IPS-18a (cell line): Measurements from ENCODE around the gene GALNTL6.

Source experiments
- H3K27ac ChIP-seq: one replicate; pipeline ENCODE4 v1.5.1; 2013; ENCODE audit warnings: low read length
- H3K27me3 ChIP-seq: one replicate; pipeline ENCODE4 v1.6.1; 2013; ENCODE audit warnings: mild to moderate bottlenecking, low read length; ENCODE audit not compliant: control insufficient read depth, insufficient read depth
- H3K36me3 ChIP-seq: one replicate; pipeline ENCODE4 v1.6.1; 2013; ENCODE audit warnings: low read depth, low read length; ENCODE audit not compliant: control insufficient read depth
- H3K4me1 ChIP-seq: one replicate; pipeline ENCODE4 v1.6.1; 2013; ENCODE audit warnings: low read depth, low read length; ENCODE audit not compliant: control insufficient read depth
- H3K4me3 ChIP-seq: one replicate; pipeline ENCODE4 v1.5.1; 2013; ENCODE audit warnings: low read length
- H3K9ac ChIP-seq: one replicate; pipeline ENCODE4 v1.6.1; 2013; ENCODE audit warnings: mild to moderate bottlenecking, low read length, moderate library complexity
- H3K9me3 ChIP-seq: one replicate; pipeline ENCODE4 v1.6.1; 2013; ENCODE audit warnings: low read depth, low read length; ENCODE audit not compliant: control insufficient read depth

The GALNTL6 gene

DNA sequence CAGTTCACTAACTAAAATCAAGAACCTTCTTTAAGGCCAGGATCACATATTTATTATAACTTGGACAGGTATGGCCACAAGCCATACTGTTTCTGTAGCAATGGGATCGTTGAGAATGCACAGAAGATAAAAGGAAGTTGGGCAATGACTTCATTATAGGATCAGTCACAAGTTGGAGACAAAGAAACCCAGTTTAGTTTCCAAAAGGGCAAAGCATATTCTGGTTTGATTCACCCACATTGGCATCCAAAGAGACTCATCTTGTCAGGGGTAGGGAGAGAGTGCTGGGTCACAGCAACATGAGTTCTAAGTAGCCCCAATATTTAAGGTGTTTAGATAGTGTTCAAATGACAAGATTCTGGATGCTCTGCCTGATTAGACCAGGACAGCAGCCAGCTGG is 1038.3 kb downstream of the GALNTL6 start:
- no peaks in the 10 kb centered on the region for H3K27me3 ChIP-seq
- no peaks in the 10 kb centered on the region for H3K4me1 ChIP-seq
- no peak overlapping the region for H3K4me3 ChIP-seq
- H3K36me3 ChIP-seq: no peaks in the 10 kb centered on the region
- H3K27ac ChIP-seq: no peak overlapping the region
- H3K9ac ChIP-seq: no peak overlapping the region
- no peaks in the 10 kb centered on the region for H3K9me3 ChIP-seq

- Histone ChIP-seq H3K9me3 (no peaks in the 10 kb centered on the region), H3K9ac (no peak overlapping the region), H3K27me3 (no peaks in the 10 kb centered on the region), H3K4me3 (no peak overlapping the region), H3K36me3 (no peaks in the 10 kb centered on the region), H3K27ac (no peak overlapping the region), H3K4me1 (no peaks in the 10 kb centered on the region)
These were observed 1043.8 kb downstream of the GALNTL6 start for GRCh38 chr4:172857026-172857425.

DNA sequence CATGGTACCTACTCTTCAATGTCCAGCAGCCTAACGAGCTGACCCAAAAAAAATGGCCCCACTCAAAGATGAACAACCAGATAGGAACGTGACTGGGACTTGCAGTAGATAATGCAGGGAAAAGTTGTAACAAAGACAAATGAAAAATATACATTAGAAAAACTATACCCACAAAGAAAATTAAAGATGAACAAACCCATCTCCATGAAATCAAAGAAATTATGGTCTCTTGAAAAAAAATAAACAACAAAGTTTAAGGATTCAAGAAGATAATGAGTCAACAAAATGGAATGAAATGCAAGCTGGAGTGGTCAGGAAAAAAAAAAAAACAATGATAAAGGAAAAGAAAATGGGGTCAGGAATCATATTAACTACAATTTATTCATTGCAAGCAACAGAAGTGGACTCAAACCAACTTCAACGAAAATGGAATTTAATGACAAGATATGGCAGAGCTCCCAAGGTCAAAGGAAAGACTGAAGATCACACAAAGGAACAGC is 1045.6 kb downstream of the GALNTL6 start:
- H3K4me3 ChIP-seq: no peak overlapping the region
- H3K4me1 ChIP-seq: no peaks in the 10 kb centered on the region
- H3K27ac ChIP-seq: no peak overlapping the region

DNA sequence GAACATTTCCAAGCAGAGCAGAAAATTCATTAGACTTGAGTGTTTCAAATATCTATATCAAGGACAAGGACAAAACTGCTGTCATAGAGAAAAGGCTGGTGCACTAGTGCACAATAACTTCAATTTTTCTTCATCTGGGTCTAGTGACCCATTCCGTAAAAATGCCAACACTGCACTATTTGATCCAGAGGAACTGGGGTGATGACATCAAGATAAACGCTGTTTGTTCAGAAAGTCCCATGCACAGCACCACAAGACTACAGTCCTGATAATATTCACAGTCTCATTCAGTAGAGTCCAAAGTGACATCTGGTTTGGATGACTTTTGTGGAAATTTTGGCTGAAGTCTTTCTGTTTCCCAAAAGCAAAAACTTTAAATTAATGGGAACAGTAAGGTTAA is 1051.9 kb downstream of the GALNTL6 start:
- Histone ChIP-seq H3K27ac (no peak overlapping the region), H3K9ac (no peak overlapping the region), H3K4me3 (no peak overlapping the region), H3K36me3 (no peaks in the 10 kb centered on the region), H3K4me1 (peaks cover 5% of the 10 kb centered on the region), H3K9me3 (no peaks in the 10 kb centered on the region), H3K27me3 (no peaks in the 10 kb centered on the region)

More for the DNA sequence above, 1045.6 kb downstream of the GALNTL6 start:
- Histone ChIP-seq H3K9ac (no peak overlapping the region), H3K36me3 (no peaks in the 10 kb centered on the region), H3K27me3 (no peaks in the 10 kb centered on the region), H3K9me3 (no peaks in the 10 kb centered on the region)

GRCh38 chr4:172865531-172866127 is 1052.4 kb downstream of the GALNTL6 start:
- Histone ChIP-seq H3K9me3 (no peaks in the 10 kb centered on the region), H3K36me3 (no peaks in the 10 kb centered on the region), H3K9ac (no peak overlapping the region), H3K4me3 (no peak overlapping the region), H3K4me1 (peaks cover 5% of the 10 kb centered on the region), H3K27ac (no peak overlapping the region), H3K27me3 (no peaks in the 10 kb centered on the region)

DNA sequence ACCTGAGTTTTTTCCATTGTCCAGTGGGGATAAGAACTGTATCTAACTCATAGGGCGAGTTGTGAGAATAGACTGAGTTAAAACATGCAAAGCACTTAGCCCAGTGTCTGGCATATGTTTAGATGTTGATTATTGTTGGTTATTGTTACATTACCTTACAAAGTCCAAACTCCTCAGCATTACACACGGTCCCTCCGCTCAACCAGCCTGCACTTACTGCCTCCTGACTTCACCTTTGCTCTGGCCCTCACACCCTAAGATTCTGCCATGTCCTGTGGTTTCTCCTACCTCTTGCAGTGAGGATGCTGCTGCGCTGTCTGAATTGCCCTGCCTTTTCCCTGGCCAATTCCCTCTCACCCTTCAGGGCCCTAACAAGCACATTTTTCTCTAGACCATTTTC is 1053.2 kb downstream of the GALNTL6 start:
- no peak overlapping the region for H3K9ac ChIP-seq
- no peaks in the 10 kb centered on the region for H3K27me3 ChIP-seq
- H3K4me1 ChIP-seq: peaks cover 5% of the 10 kb centered on the region
- no peak overlapping the region for H3K4me3 ChIP-seq
- no peaks in the 10 kb centered on the region for H3K9me3 ChIP-seq
- H3K27ac ChIP-seq: no peak overlapping the region
- no peaks in the 10 kb centered on the region for H3K36me3 ChIP-seq

DNA sequence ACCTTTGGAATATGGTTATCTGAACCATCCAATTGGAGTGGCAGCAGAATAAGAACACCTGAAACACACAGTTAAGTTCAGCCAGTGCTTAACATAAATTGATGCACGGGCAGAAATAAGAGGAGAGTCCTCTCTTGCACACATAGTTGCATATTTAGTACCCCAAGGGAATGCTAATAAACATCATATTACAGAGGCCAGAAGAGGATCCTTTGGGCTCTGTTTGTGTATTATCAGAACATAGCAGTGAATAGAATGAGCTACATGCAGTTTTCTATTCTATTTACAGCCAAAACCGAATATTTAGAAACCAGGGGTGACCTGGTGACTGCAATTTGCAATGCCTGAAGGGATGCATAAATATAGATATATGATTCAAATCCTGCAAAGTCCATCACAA is 1054.6 kb downstream of the GALNTL6 start:
- H3K4me1 ChIP-seq: peaks cover 11% of the 10 kb centered on the region
- H3K4me3 ChIP-seq: no peak overlapping the region
- no peaks in the 10 kb centered on the region for H3K36me3 ChIP-seq
- no peaks in the 10 kb centered on the region for H3K27me3 ChIP-seq
- no peaks in the 10 kb centered on the region for H3K9me3 ChIP-seq
- H3K9ac ChIP-seq: no peak overlapping the region
- no peak overlapping the region for H3K27ac ChIP-seq

DNA sequence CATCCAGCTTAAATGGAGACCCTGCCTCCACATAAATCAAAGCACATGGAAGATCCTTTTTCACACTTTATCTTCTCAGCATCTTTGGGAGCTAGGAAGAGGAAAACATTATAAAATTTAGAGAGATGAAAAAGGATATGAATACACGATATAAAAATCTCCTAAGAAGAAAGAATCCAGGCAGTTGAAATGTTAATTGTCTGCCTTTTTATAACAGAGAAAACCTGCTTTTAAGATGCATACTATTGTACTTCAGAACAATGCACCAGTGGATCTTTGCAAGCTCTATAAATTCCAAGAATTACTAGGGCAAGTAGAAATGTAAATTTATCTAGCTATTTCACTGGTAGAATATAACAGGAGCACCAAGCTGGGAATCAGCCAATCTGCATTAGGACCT is 1055.1 kb downstream of the GALNTL6 start:
- Histone ChIP-seq H3K4me1 (peaks cover 11% of the 10 kb centered on the region), H3K9ac (no peak overlapping the region), H3K9me3 (no peaks in the 10 kb centered on the region), H3K4me3 (no peak overlapping the region), H3K36me3 (no peaks in the 10 kb centered on the region), H3K27ac (no peak overlapping the region), H3K27me3 (no peaks in the 10 kb centered on the region)

- Histone ChIP-seq H3K36me3 (no peaks in the 10 kb centered on the region), H3K27ac (no peak overlapping the region), H3K9me3 (no peaks in the 10 kb centered on the region), H3K27me3 (no peaks in the 10 kb centered on the region), H3K4me3 (no peak overlapping the region), H3K9ac (no peak overlapping the region), H3K4me1 (peaks cover 11% of the 10 kb centered on the region)
These were observed 1056.5 kb downstream of the GALNTL6 start for GRCh38 chr4:172869621-172870268.

DNA sequence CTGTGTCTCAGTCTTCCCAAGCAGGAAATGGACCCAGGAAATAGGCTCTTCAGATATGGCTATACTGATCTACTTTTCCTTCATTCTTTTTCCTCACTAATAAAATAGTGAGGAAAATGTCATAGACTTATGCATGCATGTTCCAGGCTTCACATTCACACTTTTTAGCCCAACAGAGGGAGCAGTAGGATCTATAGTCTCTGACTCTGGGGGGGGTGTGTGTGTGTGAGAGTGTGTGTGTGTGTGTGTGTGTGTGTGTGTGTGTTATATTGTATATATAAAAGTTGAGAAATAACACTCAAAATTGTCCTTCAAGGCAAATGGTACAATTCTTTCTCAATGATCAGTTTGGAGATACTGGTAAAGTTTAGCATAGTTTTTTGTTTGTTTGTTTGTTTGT is 1058.2 kb downstream of the GALNTL6 start:
- H3K9me3 ChIP-seq: no peaks in the 10 kb centered on the region
- no peak overlapping the region for H3K4me3 ChIP-seq
- H3K27me3 ChIP-seq: no peaks in the 10 kb centered on the region
- H3K9ac ChIP-seq: no peak overlapping the region
- H3K36me3 ChIP-seq: no peaks in the 10 kb centered on the region
- H3K27ac ChIP-seq: no peak overlapping the region
- H3K4me1 ChIP-seq: peaks cover 11% of the 10 kb centered on the region

GRCh38 chr4:172874944-172875343 is 1061.7 kb downstream of the GALNTL6 start:
- Histone ChIP-seq H3K27me3 (no peaks in the 10 kb centered on the region), H3K36me3 (no peaks in the 10 kb centered on the region), H3K4me1 (peaks cover 5% of the 10 kb centered on the region), H3K9me3 (no peaks in the 10 kb centered on the region), H3K9ac (no peak overlapping the region), H3K27ac (no peak overlapping the region), H3K4me3 (no peak overlapping the region)

GRCh38 chr4:172876394-172876793 is 1063.2 kb downstream of the GALNTL6 start:
- no peaks in the 10 kb centered on the region for H3K36me3 ChIP-seq
- H3K27ac ChIP-seq: no peak overlapping the region
- no peaks in the 10 kb centered on the region for H3K9me3 ChIP-seq
- peaks cover 5% of the 10 kb centered on the region for H3K4me1 ChIP-seq
- H3K9ac ChIP-seq: no peak overlapping the region
- H3K27me3 ChIP-seq: no peaks in the 10 kb centered on the region
- H3K4me3 ChIP-seq: no peak overlapping the region
